Gastroesophageal sphincter (tissue), 3 donors: ENCODE measurements around the gene ACAP3.

Source experiments
- POLR2A ChIP-seq, 2 donors: fragments of 450-650 bp; IDR thresholded peaks; one replicate each; pipeline ENCODE4 v1.6.1; 2017; ENCODE audit warnings: antibody characterized with exemption in 2 of 2, mild to moderate bottlenecking in 2 of 2, moderate library complexity in 1 of 2
- TF ChIP-seq, protein P1 (sequence below), 4 experiments: fragments of 200-600 bp in 2 of 4; fragments of 450-650 bp in 2 of 4; sonication (generic) in 1 of 4; IDR thresholded peaks; one replicate each; pipeline ENCODE4 v1.5.1; 2017 to 2019; ENCODE audit warnings: antibody characterized with exemption in 4 of 4, mild to moderate bottlenecking in 2 of 4, moderate library complexity in 2 of 4

DNA sequence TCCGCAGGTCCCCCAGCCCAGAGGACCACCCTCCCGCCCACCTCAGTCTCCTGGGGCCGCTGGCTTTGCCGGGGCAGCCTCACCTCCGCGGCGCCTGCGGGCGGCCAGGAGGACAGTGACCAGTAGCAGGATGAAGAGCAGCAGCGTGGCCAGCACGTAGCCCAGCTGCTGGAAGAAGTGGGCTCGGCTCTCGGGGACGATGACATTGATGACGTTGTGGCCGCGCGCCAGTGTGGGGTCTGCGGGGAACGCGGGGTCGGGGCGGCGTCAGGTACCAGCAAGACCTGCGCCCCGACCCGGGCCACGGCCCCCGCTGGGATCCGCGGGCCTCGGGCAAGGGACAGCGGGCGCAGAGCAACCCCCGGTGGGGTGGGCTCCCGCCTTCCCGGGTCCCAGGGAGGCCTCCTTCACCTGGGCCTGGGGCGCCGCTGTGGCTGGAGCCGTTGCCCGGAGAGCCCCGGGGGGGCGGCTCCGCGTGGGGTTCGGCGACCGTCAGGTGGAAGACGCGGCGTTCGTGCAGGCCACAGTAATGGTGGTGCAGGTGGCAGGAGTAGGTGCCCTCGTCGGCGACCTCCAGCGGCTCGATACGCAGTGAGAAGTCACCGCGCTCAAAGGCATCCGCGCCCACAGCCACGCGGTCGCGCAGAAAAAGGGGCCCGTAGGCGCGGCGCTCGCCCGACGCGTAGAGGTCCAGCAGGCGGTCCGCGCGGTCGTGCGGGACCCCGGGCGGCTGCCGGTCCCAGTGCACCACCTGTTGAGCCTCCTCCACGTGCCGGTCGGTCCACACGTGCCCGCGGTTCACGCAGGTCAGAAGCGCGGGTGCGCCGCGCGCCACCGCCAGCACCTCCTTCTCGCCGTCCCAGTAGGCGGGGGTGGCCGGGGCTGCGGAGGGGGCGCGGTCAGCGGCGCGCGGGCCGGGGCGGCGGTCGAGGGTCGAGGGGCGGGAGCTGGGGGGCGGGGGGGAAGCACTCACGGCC is 46.8 kb upstream of the ACAP3 start:
- TF ChIP-seq, protein P1, sequence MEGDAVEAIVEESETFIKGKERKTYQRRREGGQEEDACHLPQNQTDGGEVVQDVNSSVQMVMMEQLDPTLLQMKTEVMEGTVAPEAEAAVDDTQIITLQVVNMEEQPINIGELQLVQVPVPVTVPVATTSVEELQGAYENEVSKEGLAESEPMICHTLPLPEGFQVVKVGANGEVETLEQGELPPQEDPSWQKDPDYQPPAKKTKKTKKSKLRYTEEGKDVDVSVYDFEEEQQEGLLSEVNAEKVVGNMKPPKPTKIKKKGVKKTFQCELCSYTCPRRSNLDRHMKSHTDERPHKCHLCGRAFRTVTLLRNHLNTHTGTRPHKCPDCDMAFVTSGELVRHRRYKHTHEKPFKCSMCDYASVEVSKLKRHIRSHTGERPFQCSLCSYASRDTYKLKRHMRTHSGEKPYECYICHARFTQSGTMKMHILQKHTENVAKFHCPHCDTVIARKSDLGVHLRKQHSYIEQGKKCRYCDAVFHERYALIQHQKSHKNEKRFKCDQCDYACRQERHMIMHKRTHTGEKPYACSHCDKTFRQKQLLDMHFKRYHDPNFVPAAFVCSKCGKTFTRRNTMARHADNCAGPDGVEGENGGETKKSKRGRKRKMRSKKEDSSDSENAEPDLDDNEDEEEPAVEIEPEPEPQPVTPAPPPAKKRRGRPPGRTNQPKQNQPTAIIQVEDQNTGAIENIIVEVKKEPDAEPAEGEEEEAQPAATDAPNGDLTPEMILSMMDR (IDR thresholded peaks at IDR 0.05), result no peak
- TF ChIP-seq POLR2A (IDR thresholded peaks at IDR 0.05), result no peak
